Activated T-cell treated with anti-CD3 and anti-CD28 coated beads for 24 hours (primary cell): Measurements from ENCODE around the gene HOXD9.

Experiments used
- DNase-seq: peaks from one replicate; pipeline ENCODE4 v3.0.0-alpha.2; 2020; ENCODE audit warnings: low read depth

Gene HOXD9

GRCh38 chr2:176137906-176138305, 15.4 kb downstream of the HOXD9 start:
- DNase-seq, result no peak

- no peak for DNase-seq
Observed at GRCh38 chr2:176138526-176138922, 16.0 kb downstream of the HOXD9 start.

DNA sequence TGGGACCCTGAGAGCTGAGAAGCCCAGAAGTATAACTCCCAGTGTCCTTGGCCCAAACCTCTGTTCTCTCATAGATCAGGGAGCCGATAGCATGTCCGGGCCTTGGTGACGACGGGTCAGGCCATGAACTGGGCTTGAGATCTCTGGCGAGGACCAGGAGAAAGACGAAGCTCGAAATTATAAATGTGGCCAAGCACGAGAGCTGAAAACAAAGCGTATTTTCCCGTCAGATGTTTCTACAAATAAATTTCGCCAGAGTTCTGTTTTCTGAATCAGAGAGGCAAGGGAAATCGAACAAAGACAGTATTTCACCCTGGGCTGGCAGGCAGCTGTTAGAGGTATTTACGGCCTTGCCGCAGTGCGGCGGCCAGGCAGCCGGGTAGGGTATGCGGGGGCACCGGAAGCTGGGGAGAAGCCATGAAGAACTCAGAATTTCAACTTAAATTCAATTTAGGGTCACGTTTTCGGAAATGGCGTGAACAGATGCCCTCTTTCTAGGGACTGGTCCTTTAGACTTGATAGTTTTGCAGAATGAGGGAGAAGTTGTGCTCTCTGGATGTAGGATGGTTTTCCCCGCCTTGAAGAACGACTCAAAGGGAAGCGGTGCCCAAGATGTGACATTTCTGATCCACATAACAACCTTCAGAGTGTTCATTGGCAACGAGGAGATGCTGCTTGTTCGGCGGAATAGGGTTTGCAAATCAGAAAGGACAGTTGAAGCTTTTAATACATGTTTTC, 16.6 kb downstream of the HOXD9 start:
- DNase-seq, result no peak

DNA sequence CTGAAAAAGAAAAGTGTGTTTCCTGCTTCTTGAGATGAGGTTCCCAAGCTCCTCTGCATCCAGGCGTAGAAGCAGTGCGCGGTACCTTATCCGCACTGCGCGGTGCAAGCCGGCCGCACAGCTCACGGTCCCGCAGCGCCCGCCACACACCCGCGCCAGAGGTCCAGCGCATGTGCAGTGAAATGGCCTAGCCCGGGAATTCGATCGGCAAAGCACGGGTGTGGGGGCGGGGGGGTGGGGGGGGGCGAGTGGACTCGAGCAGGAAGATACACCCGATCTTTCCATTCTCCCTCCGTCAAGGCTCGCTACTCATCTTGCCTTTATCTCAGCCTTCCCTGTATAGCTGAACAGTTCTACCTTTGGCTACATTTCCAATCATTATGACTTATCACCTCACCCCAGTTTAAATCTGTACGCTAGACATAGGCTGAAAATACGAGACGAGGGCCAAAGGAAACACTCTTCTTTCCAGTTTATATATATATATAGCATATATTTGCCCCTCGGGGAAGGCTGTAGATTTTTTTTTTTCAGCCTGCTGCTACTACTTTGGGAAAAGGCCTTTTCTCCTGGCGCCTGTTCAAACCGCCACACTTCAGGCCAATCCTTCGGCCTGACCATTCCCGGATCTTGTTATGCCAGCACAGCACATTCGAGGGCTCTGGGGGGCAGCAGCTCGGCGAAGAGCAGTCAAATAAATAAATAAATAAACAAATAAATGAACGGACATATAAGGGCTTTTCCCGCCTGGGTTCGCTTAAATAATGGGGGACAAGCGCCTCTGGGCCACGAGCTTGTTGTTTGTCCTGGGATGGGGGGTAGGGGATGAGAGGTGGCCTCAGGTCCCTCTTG, 17.4 kb downstream of the HOXD9 start:
- DNase-seq, result no peak

GRCh38 chr2:176140513-176141317, 18.2 kb downstream of the HOXD9 start:
- DNase-seq, result peak; percentile 68

DNA sequence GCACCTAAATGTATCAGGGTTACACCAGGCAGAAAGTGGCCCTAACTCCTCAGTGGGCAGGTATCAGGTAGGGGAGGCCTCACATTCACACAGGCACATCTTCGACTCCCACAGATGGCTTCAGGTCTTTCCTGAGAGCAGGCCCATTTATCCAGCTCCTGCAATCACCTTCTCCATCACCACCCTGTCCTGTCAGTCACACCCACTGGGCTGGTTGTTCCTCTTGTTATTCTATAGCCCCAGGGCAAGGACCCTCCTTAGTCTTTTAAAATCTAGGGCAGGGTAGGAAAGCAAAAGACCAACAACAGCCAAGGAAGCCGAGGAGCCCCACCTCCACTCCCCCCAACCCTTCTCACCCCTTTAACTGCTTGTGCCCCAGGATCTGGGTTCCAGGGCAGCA, 19.8 kb downstream of the HOXD9 start:
- DNase-seq, result no peak

- no peak for DNase-seq
Observed at GRCh38 chr2:176145085-176145969, 22.8 kb downstream of the HOXD9 start.

DNA sequence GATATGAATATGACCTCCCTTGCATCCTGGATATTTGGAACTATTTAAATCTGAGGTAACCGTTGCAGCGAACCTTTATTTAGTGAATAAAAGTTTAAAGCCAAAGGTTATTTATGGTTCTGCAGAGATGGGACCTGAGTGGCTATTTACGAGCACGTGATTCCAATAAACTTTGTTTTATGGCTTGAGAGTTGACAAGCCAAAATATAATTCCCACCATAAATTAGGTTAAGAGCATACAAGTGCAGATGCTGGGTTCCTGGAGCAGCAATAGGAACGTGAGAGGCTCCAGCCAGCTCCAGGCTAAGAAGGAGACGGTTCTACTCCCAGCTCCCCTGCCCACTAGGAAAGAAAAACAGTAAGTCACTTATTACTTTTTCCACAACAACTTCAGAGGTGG, 23.6 kb downstream of the HOXD9 start:
- DNase-seq, result no peak

GRCh38 chr2:176146645-176147044, 24.1 kb downstream of the HOXD9 start:
- no peak for DNase-seq

- DNase-seq, result no peak
Observed at GRCh38 chr2:176147210-176147799, 24.8 kb downstream of the HOXD9 start.

DNA sequence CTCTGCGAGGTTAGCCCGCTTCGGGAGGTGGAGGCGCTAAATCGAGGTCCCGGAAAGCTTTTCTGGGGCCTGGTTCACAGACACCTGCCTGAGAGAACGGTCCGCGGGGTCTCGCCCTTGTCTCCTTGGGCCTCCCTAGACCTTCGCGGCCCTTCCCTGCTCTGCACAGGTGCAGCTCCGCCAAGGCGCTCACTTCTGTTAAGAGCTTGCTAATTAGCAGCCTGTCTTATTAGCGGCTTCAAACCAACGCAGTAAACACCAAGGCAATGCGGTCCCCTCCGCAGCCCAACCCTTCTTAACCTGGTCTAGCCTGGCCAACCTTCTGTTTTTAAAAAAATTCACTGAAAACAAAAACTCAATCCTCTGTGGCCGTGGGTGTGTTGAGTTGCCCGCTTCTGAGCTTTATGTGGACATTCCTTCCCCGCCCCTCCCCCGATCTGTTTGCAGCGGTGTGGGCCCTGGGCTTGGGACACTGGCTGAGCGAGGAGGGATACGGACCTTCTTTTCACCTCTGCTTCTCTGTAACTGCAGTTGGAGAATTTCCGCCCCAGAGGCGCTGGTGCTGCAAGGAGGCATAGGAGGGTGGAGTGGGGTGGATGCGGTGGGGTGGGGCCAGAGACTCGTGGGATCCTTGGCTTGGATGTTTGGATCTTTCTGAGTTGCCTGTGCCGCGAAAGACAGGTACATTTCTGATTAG, 25.4 kb downstream of the HOXD9 start:
- DNase-seq, result no peak

DNA sequence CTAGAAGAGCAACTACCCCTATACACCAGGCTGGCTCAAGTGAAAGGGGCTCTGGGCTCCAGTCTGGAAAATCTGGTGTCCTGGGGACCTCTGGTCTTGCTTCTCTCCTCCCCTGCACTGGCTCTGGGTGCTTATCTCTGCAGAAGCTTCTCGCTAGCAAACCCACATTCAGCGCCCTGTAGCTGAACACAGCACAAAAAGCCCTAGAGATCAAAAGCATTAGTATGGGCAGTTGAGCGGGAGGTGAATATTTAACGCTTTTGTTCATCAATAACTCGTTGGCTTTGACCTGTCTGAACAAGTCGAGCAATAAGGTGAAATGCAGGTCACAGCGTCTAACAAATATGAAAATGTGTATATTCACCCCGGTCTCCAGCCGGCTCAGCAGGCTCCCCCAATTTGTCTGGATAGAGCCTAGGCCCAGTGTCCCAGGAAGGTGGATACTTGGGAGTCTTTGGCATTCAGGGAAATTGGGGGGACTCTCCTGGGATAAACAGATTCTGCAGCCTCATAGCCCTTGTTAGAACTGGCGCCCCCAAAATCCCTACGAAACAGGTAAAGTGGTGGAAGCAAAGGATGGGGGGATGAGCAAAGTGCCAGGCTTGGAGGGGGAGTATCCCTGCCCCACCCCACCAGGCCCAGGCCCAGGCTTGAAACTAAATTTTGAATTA, 26.4 kb downstream of the HOXD9 start:
- DNase-seq, result no peak

GRCh38 chr2:176149481-176149938, 27.0 kb downstream of the HOXD9 start:
- no peak for DNase-seq

- DNase-seq, result no peak
Observed at GRCh38 chr2:176149939-176150583, 27.5 kb downstream of the HOXD9 start.

DNA sequence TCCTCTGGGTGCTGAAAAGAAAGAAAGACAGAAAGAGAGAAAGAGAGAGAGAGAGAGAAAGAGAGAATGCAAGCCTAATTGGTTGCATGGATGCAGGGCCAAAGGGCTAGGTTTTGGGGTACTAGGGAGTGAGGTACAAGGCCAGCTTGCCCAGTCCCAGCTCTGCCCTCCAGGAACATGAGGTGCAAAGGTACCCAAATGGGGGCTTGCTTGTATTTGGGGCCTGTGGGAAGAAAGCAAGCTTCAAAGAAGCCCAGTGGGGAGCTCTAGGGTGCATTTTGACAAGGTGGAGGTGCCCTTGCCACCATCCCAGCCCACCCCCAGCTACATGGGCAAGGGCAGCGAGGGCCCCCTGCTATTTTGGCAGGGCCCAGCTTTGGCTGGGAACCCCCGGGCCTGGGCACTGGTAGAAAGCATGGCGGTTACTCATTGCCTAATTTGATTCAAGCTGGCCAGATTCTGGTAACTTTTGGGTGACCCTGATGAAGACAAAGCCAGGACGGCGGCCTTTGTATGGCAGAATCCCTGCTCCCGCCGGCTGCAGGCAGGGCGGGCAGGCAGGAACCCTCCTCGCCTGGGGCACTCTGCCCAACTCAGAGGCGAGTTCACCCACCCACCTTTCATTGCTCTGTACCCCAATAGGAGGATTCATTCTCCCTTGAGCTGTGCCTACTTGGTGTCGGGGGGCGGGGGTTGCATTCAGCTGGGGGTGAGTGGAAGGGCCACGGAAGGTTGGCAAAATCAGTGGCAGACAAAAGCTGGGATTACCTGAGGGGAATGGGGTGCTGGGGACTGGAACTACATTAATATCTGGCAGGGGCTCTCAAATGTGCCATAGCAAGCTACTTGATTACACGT, 28.3 kb downstream of the HOXD9 start:
- no peak for DNase-seq

DNA sequence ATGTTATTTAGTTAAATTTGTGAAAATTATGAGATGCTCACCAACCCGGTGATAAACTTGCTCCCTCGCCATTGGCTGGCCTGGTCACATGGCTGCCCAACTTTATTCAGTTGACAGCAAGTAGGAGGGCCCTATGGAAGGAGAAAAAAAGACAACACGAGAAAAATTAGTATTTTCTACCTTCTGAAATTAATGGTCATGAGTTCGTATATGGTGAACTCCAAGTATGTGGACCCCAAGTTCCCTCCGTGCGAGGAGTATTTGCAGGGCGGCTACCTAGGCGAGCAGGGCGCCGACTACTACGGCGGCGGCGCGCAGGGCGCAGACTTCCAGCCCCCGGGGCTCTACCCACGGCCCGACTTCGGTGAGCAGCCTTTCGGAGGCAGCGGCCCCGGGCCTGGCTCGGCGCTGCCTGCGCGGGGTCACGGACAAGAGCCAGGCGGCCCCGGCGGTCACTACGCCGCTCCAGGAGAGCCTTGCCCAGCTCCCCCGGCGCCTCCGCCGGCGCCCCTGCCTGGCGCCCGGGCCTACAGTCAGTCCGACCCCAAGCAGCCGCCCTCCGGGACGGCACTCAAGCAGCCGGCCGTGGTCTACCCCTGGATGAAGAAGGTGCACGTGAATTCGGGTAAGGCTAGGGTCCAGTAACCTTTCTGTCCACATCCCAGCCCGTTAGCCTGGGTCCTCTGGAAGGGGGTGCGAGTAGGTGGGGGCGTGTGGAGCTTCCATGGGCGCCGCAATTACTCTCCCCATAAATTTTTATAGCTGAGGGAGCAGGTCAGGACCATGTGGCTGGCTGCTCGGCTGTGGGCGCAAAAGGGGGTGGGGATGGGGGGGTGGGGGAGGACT, 29.1 kb downstream of the HOXD9 start, which contains the start of gene HOXD4:
Gene HOXD4, plus strand, starts transcription at position 109 of the 846 bp plus-strand sequence. Its CDS starts 84 bp downstream, at position 193.
- no peak for DNase-seq
